T47D (cell line): ENCODE results near the gene JAG2.
A peak's percentile ranks its signal among the peaks of the same experiment; 100 is the strongest.

Source experiments
- DNase-seq, 2 experiments: peaks; one replicate each; pipeline versions ENCODE4 v3.0.0 to v3.0.0-alpha.2; 2011 to 2012; ENCODE audit warnings: low read depth in 1 of 2, low spot score in 1 of 2
- JUND ChIP-seq: IDR thresholded peaks from 2 replicates; pipeline ENCODE4 v1.6.1; 2012; ENCODE audit warnings: low read depth
- in situ Hi-C: cut with HindIII; loops from 2 replicates; pipeline ENCODE4 v1.10.0; 2016; ENCODE audit warnings: low sequenced_read_pairs, low pct_unique_long_range_greater_than_20kb

The JAG2 gene

GRCh38 chr14:105168496-105168978 lies at the start of gene JAG2:
JAG2 (minus strand) TSS chr14:105168776; CDS start chr14:105168420, 356 bp downstream.
- DNase-seq, result peak; percentile 89 to 96
- no peak for TF ChIP-seq JUND
- in situ Hi-C loops, result no loop called here

- in situ Hi-C loops, result no loop called here
- no peak for DNase-seq
- TF ChIP-seq JUND, result no peak
Observed at GRCh38 chr14:105217774-105218173, 49.2 kb upstream of the JAG2 start.

GRCh38 chr14:105216490-105217247 lies 48.1 kb upstream of the JAG2 start:
- in situ Hi-C loops, result no loop called here
- DNase-seq, result no peak
- no peak for TF ChIP-seq JUND

- no peak for TF ChIP-seq JUND
- in situ Hi-C loops, result no loop called here
- no peak for DNase-seq
Observed at GRCh38 chr14:105215602-105216001, 47.0 kb upstream of the JAG2 start.

GRCh38 chr14:105214324-105214915 lies 45.8 kb upstream of the JAG2 start:
- no peak for DNase-seq
- no peak for TF ChIP-seq JUND
- in situ Hi-C loops, result no loop called here

GRCh38 chr14:105213361-105213760 lies 44.8 kb upstream of the JAG2 start:
- in situ Hi-C loops, result no loop called here
- no peak for DNase-seq
- no peak for TF ChIP-seq JUND

GRCh38 chr14:105212541-105213300 lies 44.1 kb upstream of the JAG2 start:
- no peak for TF ChIP-seq JUND
- in situ Hi-C loops, result no loop called here
- no peak for DNase-seq

- in situ Hi-C loops, result no loop called here
- no peak for DNase-seq
- TF ChIP-seq JUND, result no peak
Observed at GRCh38 chr14:105211758-105212089, 43.1 kb upstream of the JAG2 start.

GRCh38 chr14:105211086-105211757 lies 42.6 kb upstream of the JAG2 start:
- DNase-seq, result no peak
- no peak for TF ChIP-seq JUND
- in situ Hi-C loops, result no loop called here

- no peak for DNase-seq
- no peak for TF ChIP-seq JUND
- in situ Hi-C loops, result no loop called here
Observed at GRCh38 chr14:105210266-105211025, 41.9 kb upstream of the JAG2 start.

GRCh38 chr14:105209646-105210045 lies 41.1 kb upstream of the JAG2 start:
- DNase-seq, result no peak
- in situ Hi-C loops, result no loop called here
- TF ChIP-seq JUND, result no peak

- DNase-seq, result no peak
- no peak for TF ChIP-seq JUND
- in situ Hi-C loops, result no loop called here
Observed at GRCh38 chr14:105209091-105209490, 40.5 kb upstream of the JAG2 start.
